ENCODE data around the gene DONSON.

GRCh38 chr21:33568448-33568847, 20.0 kb downstream of the DONSON start:
- TF ChIP-seq POLR2AphosphoS5 (IDR thresholded peaks at IDR 0.05; ENCODE audit: low read depth, low read length): no peak
- no peak for TF ChIP-seq TAF1 (IDR thresholded peaks at IDR 0.05; ENCODE audit: low read depth, low read length)
- TF ChIP-seq POLR2A (IDR thresholded peaks at IDR 0.05; ENCODE audit: low read depth, low read length): no peak
- no peak for TF ChIP-seq SPI1 (IDR thresholded peaks at IDR 0.05; ENCODE audit: low read depth, low read length)
- no peak for TF ChIP-seq POU2F2 (IDR thresholded peaks at IDR 0.05; ENCODE audit: low read depth, low read length)
- no peak for TF ChIP-seq PAX5 (IDR thresholded peaks at IDR 0.05; ENCODE audit: insufficient read depth, low read length, severe bottlenecking)

Data from GM12891 (cell line).